Activated CD4-positive, alpha-beta T cell treated with anti-CD3 and anti-CD28 coated beads for 36 hours (primary cell): ENCODE results near the gene SMAD2. TPM values are rescaled to one million over a fixed set of nuclear protein-coding genes. Genes with fewer than 3 reads are reported as not detected.

Source experiments
- ATAC-seq: fragments of 200-7000 bp; cut with Tn5 transposase; one replicate; pipeline ENCODE4 v1.10.0; 2021; ENCODE audit warnings: mild to moderate bottlenecking, moderate library complexity
- CTCF ChIA-PET: fragments of 350-600 bp; sonication (Branson Sonifier 250); formaldehyde crosslinking; loops from one replicate; lab custom pipeline; 2021; ENCODE audit warnings: antibody characterized with exemption; lab: Charles Lee
- POLR2A ChIA-PET: fragments of 350-600 bp; sonication (Branson Sonifier 250); formaldehyde crosslinking; loops from one replicate; lab custom pipeline; 2021; ENCODE audit warnings: antibody characterized with exemption, inconsistent platforms; lab: Charles Lee
- DNase-seq: peaks from one replicate; pipeline ENCODE4 v3.0.0-alpha.2; 2020
- H3K27ac Mint-ChIP-seq: one replicate; pipeline ENCODE4 v1.8.0; 2021; ENCODE audit warnings: mixed read lengths
- H3K27me3 Mint-ChIP-seq: one replicate; pipeline ENCODE4 v1.8.0; 2021; ENCODE audit warnings: mixed read lengths
- H3K36me3 Mint-ChIP-seq: one replicate; pipeline ENCODE4 v1.8.0; 2021; ENCODE audit warnings: low read depth, mixed read lengths
- H3K4me1 Mint-ChIP-seq: one replicate; pipeline ENCODE4 v1.8.0; 2021; ENCODE audit warnings: mixed read lengths
- H3K4me3 Mint-ChIP-seq: one replicate; pipeline ENCODE4 v1.8.0; 2021; ENCODE audit warnings: mild to moderate bottlenecking, moderate library complexity, mixed read lengths
- H3K9me3 Mint-ChIP-seq: one replicate; pipeline ENCODE4 v1.8.0; 2021; ENCODE audit warnings: low read depth, mixed read lengths
- intact Hi-C, 2 experiments: fragments of 100-400 bp; cut with DNase I in 1 of 2; cut with micrococcal nuclease in 1 of 2; formaldehyde crosslinking; loops; one replicate each; pipeline versions ENCODE4 v1.14.2 to v1.15.1; 2022 to 2024; cut with DNase I, micrococcal nuclease
- total RNA-seq, 2 experiments: library from RNA; stranded (reverse); gene quantifications; one replicate each; pipeline ENCODE4 v1.2.3, GENCODE V29; 2021

The SMAD2 gene
- total RNA-seq, 2 experiments from 2014 or later: 169 to 178 TPM

DNA sequence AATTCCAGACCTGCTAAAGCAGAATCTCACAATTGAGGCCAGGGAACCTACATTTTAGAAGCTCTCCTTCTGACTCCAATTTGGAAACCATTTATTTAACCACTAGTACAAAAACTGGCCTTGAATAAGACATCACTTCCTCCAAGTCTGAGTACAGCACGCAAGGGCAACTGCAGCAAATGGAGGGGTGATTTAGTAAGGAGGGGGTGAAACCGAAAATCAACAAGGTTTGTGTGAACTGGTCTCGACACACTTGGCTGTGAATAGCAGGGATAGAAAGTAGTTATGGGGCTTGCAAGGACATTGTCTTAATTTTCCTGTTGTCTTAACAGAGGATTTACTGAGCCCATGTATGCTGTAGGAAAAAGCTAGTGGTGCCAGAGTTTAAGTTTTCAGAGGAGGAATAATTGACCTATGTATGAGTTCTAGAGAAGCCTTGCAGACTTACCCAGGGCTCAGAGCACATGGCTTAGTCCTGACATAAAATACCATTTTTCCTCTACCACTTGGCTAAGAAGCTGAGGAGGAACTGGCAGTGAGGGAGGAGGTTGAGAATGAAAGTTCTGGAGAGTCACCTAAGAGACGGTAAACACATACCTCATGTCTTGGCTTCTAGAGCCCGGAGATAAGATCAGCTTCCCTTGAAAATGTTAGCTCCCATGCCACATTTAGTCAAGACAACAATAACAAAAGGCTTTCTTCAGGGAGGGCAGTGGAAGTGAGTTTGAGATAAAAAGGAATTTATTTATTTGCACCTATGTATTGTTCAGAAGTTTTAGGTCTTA lies 114.8 kb downstream of the SMAD2 start:
- Mint-ChIP-seq H3K27ac (no peak overlapping the region), H3K4me3 (no peak overlapping the region), H3K9me3 (no peaks in the 10 kb centered on the region), H3K27me3 (no peaks in the 10 kb centered on the region), H3K4me1 (no peaks in the 10 kb centered on the region), H3K36me3 (peaks cover 14% of the 10 kb centered on the region)
- DNase-seq: no peak
- intact Hi-C loops: no loop called here
- POLR2A ChIA-PET: no interaction called here
- no peak for ATAC-seq
- CTCF ChIA-PET: no interaction called here

DNA sequence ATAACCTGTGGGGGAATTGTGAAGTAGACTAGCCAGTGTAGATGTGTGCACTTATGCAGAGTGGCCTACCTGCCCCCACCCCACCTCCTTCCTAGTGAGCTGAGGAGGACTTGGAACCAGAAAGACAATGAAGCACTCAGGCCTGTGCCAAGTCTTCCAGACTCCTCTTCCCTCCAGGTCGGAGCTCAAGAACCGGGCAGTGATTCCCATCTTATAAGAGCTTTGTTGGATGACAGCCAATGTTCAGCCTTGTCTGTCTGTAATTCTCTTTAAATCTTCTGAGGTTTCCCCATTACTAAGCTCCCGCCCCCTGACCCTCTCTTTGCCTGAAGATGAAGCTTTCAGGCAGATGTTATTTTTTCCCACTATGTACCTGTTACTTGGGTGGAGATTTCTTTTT lies 121.0 kb downstream of the SMAD2 start:
- Mint-ChIP-seq H3K4me1 (no peaks in the 10 kb centered on the region), H3K9me3 (no peaks in the 10 kb centered on the region), H3K4me3 (no peak overlapping the region), H3K27ac (no peak overlapping the region), H3K36me3 (peaks cover 9% of the 10 kb centered on the region), H3K27me3 (no peaks in the 10 kb centered on the region)
- intact Hi-C loops: no loop called here
- ATAC-seq: no peak
- ChIA-PET CTCF (interaction anchor here (0.6 to 1.1 kb wide), 2 partner anchors 12 to 22 kb away, joined by 3 read pairs; no protein-coding TSS in a partner anchor), POLR2A (no interaction called here)
- DNase-seq: no peak

DNA sequence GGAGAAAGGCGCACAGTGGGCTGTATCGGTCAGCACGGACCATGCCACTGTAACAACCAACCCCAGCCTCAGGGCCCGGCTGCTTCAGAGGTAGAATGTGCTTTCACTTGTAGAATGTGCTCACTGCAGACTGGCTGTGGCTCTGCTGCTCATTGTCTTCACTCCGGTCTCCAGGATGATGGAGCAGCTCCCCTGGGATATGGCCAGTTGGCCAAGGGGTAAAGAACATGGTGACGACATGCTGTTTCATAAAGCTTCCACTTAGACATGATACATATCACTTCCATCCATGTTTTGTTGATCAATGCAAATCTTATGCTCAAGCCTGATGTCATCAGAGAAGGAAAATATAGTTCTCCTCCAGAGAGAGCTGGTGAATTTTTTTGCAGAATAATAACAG lies 127.7 kb downstream of the SMAD2 start:
- Mint-ChIP-seq H3K4me3 (no peak overlapping the region), H3K27me3 (no peaks in the 10 kb centered on the region), H3K9me3 (no peaks in the 10 kb centered on the region), H3K36me3 (no peaks in the 10 kb centered on the region), H3K4me1 (no peaks in the 10 kb centered on the region), H3K27ac (no peak overlapping the region)
- POLR2A ChIA-PET: no interaction called here
- intact Hi-C loops: no loop called here
- DNase-seq (no peak), ATAC-seq (no peak)
- CTCF ChIA-PET: no interaction called here

DNA sequence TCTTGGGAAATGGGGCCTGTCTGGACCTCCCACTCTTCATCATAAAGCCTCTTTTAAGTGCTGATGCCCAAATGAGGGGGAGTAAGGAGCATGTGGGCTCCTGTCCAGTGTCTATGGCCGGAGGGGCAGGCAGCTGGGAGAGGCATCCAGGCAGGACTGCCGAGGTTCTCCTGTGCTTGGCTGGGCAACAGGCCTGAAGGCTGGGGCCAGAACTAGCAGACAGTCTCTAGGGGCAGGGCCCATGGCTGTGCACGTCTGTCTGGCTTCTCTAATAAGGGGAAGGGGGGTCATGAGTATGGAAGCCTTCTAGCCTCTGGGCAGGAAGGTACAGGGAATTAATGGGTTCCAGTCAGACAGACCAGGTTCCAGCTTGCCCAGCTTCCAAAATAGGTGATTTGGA lies 128.6 kb downstream of the SMAD2 start:
- H3K9me3 Mint-ChIP-seq: no peaks in the 10 kb centered on the region
- H3K27ac Mint-ChIP-seq: no peak overlapping the region
- no peak overlapping the region for H3K4me3 Mint-ChIP-seq
- no peaks in the 10 kb centered on the region for H3K36me3 Mint-ChIP-seq
- POLR2A ChIA-PET: no interaction called here
- peaks cover 2% of the 10 kb centered on the region for H3K27me3 Mint-ChIP-seq
- DNase-seq (no peak), ATAC-seq (no peak)
- no peaks in the 10 kb centered on the region for H3K4me1 Mint-ChIP-seq
- CTCF ChIA-PET: no interaction called here
- intact Hi-C loops: no loop called here

DNA sequence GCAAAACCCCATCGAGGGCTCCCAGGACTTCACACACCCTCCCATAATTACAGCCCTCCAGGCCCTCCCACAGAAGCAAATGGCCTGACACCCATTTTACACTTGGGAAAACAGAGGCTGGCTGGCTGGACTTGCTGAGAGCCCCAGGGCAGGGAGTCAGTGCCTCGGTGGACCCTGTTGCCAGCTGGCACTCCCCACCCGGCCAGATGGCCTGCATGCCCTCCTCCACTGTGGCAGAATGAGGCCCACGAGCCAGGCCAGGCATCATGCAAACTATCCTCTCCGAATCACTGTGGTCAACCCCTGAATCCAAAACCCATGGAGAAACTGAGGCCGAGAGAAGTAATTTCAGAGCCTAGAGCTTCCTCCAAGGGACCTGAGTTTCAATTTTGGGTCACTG lies 129.7 kb downstream of the SMAD2 start:
- POLR2A ChIA-PET: no interaction called here
- Mint-ChIP-seq H3K4me3 (no peak overlapping the region), H3K27me3 (peaks cover 2% of the 10 kb centered on the region), H3K27ac (no peak overlapping the region), H3K36me3 (no peaks in the 10 kb centered on the region), H3K9me3 (no peaks in the 10 kb centered on the region), H3K4me1 (no peaks in the 10 kb centered on the region)
- intact Hi-C loops: no loop called here
- DNase-seq (no peak), ATAC-seq (no peak)
- CTCF ChIA-PET: no interaction called here

DNA sequence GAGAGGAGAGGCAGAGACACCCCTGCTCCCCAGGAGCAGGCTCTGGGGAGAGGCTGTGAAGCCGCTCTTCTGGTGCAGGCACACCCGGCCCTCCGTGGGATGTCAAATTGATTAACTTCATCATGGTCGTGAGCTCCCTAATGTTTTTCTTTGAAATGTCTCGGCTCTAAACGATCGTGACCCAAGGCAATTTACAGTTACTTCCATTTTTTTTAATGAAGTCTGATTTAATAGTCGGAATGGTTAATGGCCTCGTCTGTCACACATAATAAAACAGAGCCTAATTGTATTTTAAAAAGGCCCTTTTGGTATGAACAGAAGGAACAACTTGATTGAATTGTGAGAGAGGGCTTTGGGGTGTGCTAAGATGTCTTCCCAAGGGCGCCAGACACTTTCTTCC lies 130.2 kb downstream of the SMAD2 start:
- POLR2A ChIA-PET: no interaction called here
- DNase-seq (no peak), ATAC-seq (no peak)
- Mint-ChIP-seq H3K27ac (no peak overlapping the region), H3K4me3 (no peak overlapping the region), H3K4me1 (no peaks in the 10 kb centered on the region), H3K9me3 (no peaks in the 10 kb centered on the region), H3K36me3 (no peaks in the 10 kb centered on the region), H3K27me3 (peaks cover 5% of the 10 kb centered on the region)
- CTCF ChIA-PET: no interaction called here
- intact Hi-C loops: no loop called here

DNA sequence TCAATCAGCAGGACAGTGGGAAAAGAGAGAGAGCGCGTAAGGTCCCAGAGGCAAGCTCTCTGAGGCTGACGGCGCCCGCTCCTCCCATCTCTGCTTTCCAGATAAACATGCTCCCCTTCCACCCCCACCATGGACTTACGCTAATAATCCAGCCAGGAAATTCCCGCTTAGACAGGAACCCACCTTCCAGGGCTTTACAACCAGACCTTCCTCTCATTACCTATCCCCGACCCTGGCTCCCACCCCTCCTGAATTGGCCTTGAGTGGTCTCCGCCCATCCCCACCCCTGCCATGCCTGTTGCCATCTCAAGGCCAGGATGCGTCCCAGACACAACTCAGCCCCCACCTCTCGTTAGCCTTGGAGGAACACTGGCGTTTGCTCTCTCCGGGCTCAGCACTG lies 131.1 kb downstream of the SMAD2 start:
- no peak for ATAC-seq
- intact Hi-C loops: no loop called here
- POLR2A ChIA-PET: no interaction called here
- Mint-ChIP-seq H3K36me3 (no peaks in the 10 kb centered on the region), H3K4me3 (no peak overlapping the region), H3K27ac (no peak overlapping the region), H3K9me3 (no peaks in the 10 kb centered on the region), H3K27me3 (peaks cover 5% of the 10 kb centered on the region), H3K4me1 (no peaks in the 10 kb centered on the region)
- CTCF ChIA-PET: no interaction called here
- DNase-seq: no peak

DNA sequence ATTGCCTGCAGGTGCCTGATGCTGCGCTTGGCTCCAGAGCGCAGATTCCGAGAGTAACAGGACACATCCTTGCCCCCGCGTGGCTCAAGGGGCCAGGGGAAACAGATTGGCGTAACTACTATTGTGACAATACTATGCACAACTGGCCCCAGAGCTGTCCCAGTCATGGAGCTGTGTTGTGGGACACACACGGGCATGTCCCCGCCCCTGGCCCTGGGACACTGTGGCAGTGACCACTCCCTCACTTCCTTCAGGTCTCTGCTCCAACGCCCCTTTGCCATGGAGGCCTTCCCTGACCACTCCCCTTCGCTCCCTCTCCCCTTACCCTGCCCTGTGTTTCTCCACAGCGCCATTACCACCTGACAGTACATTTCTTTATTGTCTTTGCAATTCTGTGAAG lies 132.1 kb downstream of the SMAD2 start:
- no peak for ATAC-seq

DNA sequence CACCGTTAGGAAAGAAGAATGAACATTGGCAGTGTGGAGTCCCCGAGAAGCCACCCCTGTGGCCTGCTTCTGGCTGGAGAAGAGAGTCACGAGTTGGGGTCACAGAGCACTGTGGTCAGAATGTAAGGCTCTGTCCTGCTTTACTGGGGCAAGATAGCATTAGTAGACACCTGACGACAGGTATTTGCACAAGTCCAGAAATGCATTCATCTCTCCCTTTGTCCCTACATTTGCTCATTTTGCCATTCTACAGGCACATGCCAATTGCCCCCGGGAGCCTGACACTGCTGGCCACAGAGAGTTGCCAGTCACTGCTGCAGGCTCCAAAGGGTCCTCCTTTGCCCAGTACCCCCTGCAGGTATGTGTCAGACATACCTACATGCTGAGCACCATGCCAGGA lies 133.3 kb downstream of the SMAD2 start:
- intact Hi-C loops: no loop called here
- no peak overlapping the region for H3K4me3 Mint-ChIP-seq
- H3K4me1 Mint-ChIP-seq: no peaks in the 10 kb centered on the region
- ATAC-seq (no peak), DNase-seq (no peak)
- H3K27me3 Mint-ChIP-seq: peaks cover 8% of the 10 kb centered on the region
- H3K27ac Mint-ChIP-seq: no peak overlapping the region
- no peaks in the 10 kb centered on the region for H3K9me3 Mint-ChIP-seq
- H3K36me3 Mint-ChIP-seq: no peaks in the 10 kb centered on the region
- POLR2A ChIA-PET: no interaction called here
- CTCF ChIA-PET: interaction anchor here (0.7 kb wide), 1 partner anchor 294 kb away, joined by 3 read pairs; no protein-coding TSS in a partner anchor

More for the DNA sequence above, 132.1 kb downstream of the SMAD2 start:
- no peaks in the 10 kb centered on the region for H3K4me1 Mint-ChIP-seq
- peaks cover 8% of the 10 kb centered on the region for H3K27me3 Mint-ChIP-seq
- H3K4me3 Mint-ChIP-seq: no peak overlapping the region
- DNase-seq: no peak
- no peaks in the 10 kb centered on the region for H3K36me3 Mint-ChIP-seq
- POLR2A ChIA-PET: no interaction called here
- CTCF ChIA-PET: no interaction called here
- intact Hi-C loops: no loop called here
- no peaks in the 10 kb centered on the region for H3K9me3 Mint-ChIP-seq
- H3K27ac Mint-ChIP-seq: no peak overlapping the region

DNA sequence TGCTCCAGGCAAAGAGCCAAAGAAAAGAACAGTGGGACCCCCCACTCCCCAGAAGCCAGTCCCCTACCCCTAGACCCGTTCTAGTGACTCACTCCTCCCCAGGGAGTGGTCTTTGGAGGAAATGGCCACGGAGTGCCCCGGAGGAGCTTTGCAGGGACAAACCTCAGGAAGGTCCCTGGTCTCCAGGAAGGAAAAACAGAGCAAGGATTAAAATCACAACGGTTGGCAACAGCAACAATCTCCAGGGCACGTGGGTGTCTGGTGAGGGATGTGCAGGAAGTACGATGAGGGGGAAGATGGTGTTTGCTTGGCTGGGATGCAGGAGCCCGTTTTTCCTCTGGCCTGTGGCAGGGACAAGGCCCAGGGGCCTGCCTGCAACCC lies 135.0 kb downstream of the SMAD2 start:
- H3K4me1 Mint-ChIP-seq: no peaks in the 10 kb centered on the region
- ChIA-PET CTCF (no interaction called here), POLR2A (no interaction called here)
- DNase-seq: no peak
- H3K9me3 Mint-ChIP-seq: no peaks in the 10 kb centered on the region
- no peak overlapping the region for H3K4me3 Mint-ChIP-seq
- intact Hi-C loops: no loop called here
- H3K27ac Mint-ChIP-seq: no peak overlapping the region
- peaks cover 8% of the 10 kb centered on the region for H3K27me3 Mint-ChIP-seq
- ATAC-seq: no peak
- H3K36me3 Mint-ChIP-seq: no peaks in the 10 kb centered on the region

DNA sequence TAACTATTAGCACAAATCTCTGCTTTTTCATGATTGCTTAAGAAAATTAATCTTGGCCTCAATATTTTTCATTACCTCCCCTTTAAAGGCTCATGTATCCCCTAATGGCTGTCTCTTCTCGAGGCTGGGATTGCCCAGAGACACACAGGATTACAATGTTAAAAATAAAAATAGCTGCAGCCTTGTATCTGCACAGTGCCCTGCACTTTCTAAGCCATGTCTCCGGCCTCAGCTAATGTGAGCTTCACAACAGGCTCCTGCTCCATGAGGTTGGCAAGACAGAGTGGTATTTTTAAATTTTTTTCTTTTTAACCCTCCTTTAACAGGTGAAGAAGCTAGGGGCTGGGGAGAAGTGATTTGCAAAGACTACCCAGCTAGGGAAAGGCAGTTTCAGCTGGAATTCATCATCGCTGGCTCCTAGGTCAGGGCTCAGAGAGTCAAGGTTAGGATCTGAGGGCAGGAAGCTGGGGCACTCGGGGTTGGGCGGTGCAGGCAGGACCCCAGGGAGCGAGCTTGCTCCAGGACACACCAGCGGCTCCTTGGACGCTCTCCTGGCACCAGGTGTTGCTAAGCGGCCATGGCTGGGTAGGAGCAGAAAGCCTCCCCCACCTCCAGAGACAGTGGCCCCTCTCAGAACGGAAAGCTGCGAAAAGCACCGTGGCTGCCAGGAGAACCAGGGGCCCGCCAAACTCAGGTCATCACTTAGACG lies 135.6 kb downstream of the SMAD2 start:
- no peaks in the 10 kb centered on the region for H3K9me3 Mint-ChIP-seq
- intact Hi-C loops: no loop called here
- POLR2A ChIA-PET: no interaction called here

DNA sequence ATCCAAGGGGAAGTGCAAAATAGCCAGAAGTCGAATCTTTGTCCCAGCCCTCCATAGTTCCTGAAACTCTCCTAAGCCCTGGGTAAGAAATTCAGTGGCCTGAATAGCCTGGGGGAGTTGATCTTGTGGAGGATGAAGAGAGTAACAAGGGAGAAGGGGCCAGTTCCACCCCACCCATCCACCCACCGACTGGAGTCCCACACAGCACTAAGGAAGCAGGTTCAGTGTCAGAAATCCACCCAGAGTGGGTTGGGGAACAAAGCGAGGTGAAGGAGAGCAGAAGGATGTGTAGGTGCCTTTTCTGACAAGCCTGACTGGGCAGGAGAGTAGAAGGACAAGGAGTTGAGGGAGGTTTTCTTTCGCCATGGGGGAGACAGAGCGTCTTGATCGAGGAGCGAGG lies 136.8 kb downstream of the SMAD2 start:
- ATAC-seq (no peak), DNase-seq (no peak)
- H3K36me3 Mint-ChIP-seq: no peaks in the 10 kb centered on the region
- H3K4me3 Mint-ChIP-seq: no peak overlapping the region
- intact Hi-C loops: no loop called here
- no peaks in the 10 kb centered on the region for H3K4me1 Mint-ChIP-seq
- ChIA-PET POLR2A (no interaction called here), CTCF (no interaction called here)
- H3K27me3 Mint-ChIP-seq: peaks cover 8% of the 10 kb centered on the region
- no peaks in the 10 kb centered on the region for H3K9me3 Mint-ChIP-seq
- H3K27ac Mint-ChIP-seq: no peak overlapping the region

More for the DNA sequence above, 135.6 kb downstream of the SMAD2 start:
- Mint-ChIP-seq H3K27ac (no peak overlapping the region), H3K4me3 (no peak overlapping the region), H3K27me3 (peaks cover 8% of the 10 kb centered on the region), H3K36me3 (no peaks in the 10 kb centered on the region), H3K4me1 (no peaks in the 10 kb centered on the region)
- no peak for DNase-seq
- CTCF ChIA-PET: no interaction called here
- no peak for ATAC-seq
